Medulla oblongata (tissue), 1 donor: ENCODE measurements around the gene SMC1A.
A peak's percentile ranks its signal among the peaks of the same experiment; 100 is the strongest.
"Not testable (repeated sequence)": the region's sequence is repeated elsewhere in the genome, so short reads cannot be mapped to it uniquely, and the experiment has no call there.

Source experiments
- DNase-seq: peaks from one replicate; pipeline ENCODE4 v3.0.0-alpha.2; 2015; ENCODE audit errors: extremely low spot score

SMC1A gene

DNA sequence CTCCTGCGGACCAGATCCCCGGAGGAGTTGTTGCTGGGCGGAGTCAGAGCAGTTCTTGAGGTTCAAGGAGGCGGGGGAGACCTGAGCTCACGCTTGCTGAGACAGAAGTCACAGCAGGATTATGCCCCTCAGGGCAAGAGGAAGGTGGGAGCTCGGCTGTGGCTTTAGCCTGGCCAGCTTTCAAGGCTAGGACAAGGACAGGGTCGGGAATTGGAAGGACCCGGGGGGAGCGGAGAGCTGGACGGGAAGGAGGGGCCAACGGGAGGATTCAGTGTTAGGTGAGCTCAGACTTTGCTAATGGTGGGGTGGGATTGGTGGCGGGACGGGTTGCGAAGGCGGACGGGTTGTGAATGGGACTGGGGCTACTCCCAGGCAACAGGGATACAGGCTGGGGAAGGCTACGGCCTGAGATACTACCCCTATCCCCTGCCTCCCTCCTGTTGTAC is 430 bp upstream of the SMC1A start, which contains the start of gene RIBC1:
RIBC1 (plus strand) TSS at position 13 of the 446 bp plus-strand sequence. CDS start 3,404 bp downstream, outside the sequence.
- no peak for DNase-seq

DNA sequence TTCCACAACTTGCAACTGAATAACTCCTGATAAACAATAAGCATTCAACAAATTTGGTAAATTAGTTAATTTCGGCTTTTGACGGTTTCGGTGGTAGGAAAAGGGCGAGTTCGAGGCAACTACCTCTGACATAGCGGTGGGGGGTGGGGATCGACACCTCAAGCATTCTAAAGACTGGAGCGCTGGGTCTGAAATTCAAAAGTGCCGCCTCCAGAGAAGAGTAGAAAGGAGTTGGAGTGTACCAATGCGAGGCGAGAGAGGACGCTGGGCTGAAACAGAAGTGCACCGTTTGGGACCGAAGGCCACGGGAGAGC is 725 bp downstream of the SMC1A start:
- DNase-seq = no peak

DNA sequence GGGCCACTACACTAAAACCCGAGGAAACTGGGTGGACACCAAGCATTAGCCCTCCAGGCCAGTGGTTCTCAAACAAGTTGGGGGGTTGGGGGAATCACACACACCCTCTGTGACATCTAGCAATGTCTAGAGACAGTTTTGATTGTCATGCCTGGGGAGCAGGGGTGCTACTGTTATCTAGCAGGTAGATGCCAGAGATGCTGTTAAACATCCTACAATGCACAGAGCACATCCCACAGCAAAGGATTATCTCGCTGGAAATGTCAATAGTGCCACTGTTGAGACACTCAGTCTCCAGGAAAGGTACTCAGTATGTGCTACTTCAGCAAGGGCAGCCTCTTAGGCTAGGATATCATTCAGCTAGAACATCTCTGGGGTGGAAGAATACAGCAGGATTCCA is 1.3 kb downstream of the SMC1A start:
- no peak for DNase-seq

DNA sequence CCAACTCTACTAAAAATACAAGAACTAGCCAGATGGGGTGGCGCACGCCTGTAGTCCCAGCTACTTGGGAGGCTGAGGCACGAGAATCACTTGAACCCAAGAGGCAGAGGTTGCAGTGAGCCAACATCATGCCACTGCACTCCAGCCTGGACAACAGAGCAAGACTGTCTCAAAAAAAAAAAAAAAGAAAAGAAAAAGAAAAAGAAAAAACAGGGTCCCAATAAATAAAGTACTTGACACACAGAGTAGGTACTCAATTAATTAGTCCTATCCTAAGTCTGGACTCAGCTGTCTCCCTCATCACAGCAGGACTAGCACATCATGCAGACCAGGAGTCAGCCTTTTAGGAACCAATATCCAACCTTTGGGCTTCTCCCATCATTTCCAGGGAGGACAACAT is 2.1 kb downstream of the SMC1A start:
- not testable (repeated sequence) for DNase-seq

DNA sequence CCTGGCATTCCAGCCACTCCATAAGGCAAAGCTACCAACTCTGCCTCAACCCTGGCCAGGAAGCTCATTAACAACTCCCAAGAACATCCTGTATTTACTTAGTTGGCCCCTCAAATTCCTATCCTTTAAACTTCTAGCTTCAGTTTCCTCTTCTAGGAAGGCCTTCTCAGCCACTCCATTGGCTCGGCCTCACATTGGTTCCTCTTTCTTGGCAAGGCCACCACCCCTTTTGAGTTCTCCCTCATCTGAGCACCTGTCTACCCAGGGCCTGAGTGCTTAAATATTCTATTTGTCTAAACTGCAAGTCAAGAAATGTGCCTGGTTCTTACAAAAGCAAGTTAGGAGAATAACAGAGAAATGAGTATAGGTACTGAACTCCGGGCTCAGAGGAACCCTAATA is 10.0 kb downstream of the SMC1A start:
- no peak for DNase-seq

DNA sequence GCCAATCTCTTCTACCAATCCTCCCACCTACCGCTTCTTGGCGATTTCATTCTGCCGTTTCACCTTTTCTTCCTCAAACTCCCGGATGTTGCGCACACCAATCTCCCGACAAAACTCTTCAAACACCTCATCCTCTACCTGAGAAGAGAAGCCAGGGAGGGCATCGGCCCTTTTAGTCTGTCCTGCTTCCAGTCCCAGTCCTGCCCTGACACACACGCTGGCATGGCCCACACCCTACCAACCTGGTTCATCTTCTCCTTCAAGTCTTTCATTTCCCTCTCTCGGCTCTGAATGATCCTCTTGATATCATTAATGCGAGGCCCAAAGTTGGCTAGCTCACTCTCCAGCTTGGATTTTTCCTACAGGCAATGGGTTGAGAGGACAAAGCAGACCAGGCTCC is 18.9 kb downstream of the SMC1A start:
- no peak for DNase-seq

DNA sequence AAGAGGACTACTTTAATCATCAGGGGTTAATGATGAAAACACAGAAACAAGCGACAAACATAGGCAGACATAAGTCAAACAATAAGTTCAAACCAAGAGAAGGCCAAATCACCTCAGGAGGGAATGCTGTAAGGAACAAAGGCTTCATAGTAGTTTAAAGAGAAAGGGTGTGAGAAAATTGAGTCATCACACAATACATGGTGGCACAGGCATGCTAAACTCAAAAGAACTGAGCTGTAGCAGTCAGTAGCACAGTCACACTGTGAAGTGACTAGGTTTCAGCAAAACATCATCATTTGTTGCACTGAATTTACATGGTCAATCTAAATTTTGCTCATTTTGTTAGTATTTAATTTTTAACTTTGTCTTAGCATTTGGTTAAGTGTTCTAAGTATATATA is 24.2 kb downstream of the SMC1A start:
- no peak for DNase-seq

DNA sequence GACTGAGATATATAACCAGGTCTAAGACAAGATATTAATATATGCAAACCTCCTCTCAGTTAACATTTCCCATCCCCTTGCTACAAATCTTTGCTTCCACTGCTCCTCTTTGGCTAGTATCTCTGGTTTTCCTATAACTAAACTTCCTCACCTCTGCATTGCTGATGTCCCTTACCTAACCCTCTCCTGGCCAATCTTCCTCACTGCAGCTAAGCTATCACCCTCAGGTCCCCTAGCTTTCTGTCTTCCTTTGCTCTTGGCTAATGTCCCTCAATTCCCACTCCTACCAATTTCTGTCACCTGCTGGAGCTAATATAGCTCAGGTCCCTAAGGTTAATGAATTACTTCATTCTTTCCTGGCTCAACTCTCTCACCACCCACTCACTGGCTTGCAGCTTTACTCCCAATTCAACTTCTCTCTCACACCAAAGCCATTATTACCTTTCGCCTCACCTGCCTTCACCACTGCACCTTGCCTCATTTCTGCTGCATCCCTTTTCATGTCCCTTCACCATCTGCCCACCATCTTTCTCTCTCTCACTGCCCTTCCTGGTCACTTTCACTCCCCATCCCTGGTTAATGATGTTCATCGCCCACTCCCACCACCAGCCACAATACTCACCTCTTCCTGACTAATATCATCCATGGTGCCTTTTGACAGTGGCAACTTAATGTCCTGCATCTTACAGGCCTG is 26.7 kb downstream of the SMC1A start:
- DNase-seq = no peak

DNA sequence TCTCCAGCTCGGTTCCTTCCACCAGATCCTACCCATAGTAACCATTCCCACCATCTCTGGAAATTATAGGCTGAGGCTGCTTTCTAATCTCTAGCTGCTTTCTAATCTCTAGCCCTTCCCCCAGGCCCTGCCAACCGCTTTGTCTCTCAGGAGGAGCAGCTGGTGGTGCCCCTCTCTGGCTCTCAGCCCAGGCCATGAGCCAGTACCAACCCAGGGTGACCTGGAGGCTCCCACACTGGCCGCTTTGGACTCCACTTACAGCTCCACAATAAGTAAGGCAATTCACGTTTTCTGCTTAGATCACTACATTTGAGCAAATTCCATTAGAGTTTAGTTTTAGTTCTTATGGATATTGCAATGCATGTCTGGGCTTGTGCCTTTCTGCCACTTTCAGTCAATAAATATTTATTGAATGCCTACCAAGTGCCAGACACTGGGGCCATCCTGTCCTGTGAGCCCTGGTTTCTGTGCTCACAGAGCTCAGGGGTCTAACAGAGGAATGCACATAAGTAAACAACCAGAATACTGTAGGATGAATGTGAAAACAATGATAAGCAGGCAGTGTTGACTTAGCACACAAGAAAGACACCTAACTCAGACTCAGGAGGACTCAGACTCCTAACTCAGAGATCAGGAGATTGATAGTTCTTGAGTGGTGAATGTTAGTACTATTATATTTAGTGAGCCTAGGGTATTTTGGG is 38.9 kb downstream of the SMC1A start:
- DNase-seq = no peak

DNA sequence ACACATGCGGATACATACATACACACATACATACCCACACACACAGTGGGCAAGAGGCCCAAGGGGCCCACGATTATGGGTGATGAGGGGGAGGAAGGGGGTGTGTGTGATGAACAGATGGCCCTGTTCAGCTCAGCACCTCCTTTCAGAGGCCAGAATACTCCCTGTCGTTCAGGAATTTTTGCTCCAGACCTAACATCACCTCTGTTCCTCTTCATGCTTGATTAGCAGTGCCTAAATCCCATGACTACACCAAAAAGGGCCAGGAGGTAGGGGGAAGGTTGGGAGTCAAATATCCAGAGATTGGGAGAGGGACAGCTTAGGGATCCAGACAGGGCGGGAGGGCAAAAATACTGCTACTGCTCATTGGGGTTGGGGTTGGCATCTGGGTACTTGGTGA is 42.7 kb downstream of the SMC1A start:
- DNase-seq = no peak

DNA sequence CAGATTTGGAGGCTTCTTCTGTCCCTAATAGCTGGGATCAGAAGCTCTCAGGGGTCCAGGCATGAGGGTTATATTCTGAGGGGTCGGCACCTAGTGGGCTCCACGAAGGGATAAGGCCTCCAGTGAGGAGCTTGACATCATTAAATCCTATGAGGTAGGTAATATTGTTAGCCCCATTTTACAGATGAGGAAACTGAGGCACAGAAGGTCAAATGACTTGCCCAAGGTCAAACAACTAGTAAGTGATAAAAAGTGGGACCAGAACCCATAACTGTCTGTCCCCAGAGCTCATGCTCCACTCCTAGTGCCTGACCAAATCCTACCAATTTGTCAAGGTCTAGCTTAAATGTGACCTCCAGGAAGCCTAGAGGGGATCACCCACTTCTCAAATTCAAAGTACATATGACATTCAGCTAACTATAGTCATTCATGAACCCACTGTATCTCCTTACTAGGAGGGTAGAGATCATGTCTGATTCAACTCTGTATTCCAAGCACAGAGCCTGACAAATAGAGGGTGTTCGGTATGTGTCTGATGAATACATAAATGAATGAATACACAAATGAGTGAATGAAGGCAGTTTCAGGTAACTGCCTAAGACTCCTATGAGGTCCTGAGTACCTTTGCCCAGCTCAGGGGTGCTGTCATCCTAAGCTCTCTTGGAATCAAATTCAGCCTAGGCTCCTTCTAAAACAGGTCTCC is 43.3 kb downstream of the SMC1A start:
- DNase-seq = no peak

DNA sequence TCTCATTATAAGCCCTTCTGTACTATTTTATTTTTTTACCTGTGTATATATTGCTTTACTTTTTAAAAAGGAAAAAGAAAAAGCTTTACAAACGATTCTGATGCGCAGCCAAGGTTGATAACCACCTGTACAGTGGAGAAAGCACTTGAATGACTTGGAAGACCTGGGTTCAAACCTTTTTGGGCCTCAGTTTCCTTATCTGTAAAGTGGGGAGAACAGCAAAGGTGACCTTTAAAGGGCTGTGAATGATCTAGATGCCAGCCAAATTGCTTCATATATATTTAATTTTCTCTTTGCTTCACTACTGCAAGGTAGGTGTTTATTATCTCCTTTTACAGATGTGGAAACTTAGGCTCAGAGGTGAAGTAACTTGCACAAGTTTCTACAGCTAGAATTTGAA is 45.0 kb downstream of the SMC1A start:
- DNase-seq = no peak

DNA sequence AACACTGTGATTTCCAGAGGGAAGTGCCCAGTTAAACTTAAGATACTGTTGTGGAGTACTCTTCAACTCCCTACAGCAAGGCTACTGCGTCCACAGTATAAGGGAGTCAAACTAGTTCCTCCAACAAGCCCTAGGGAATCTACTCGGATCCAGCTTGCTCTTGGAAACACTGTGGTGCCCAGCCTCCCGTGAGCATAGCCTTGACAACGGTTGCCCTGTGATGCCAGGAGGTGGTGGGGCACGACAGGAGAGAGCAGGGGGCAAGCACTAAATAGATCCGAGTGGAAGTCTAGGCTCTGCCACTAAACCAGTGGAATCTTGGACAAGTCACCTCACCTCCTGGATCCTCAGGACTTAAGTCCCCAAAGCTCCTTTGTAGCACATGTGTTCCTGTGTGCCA is 45.6 kb downstream of the SMC1A start:
- DNase-seq = no peak

DNA sequence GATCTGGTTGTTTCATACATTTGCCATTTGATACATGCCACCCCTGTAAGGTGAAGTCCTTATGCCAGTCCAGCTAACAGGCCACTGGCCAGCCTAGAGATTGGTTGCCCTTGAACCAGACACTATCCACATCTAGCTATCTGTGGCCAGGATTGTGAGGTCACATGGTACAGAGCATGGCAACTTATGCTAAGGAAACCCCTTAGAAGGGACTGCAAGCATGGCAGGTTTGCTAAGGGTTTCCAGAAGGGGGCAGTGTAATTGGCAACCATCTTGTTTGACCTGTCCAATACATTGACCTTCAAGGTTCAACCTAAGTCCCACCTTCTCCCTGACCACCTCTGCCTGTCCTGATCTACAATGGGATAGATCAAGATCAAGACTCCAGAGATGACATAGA is 47.5 kb downstream of the SMC1A start:
- no peak for DNase-seq

DNA sequence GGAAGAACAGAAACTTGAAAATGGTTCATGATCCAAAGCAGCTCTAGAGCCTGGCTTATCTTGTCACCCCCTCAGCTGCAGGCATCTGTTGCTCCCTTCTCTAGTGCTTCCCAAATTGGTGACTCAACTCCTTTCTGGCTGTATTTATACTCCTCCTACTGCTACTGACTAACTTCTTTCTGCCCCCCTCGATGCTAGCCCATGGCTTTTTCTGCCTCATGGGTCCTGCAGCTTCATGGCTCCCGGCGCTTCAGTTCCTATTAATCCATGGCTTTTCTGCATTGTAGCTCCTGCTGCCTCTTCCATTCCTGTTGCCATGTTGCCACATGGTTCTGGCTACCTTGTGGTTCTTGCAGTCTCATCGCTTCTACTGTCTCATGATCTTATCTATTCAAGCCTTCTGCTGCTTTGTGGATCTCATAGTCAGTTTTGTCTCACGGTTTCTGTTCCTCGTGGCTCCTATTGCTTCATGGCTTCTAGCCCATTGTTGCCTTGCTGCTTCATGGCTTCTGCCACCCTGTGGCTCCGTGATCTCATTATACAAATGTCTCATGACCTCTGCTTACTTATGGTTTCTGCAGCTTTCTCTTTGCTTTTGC is 48.1 kb downstream of the SMC1A start:
- peak; percentile 31 for DNase-seq

DNA sequence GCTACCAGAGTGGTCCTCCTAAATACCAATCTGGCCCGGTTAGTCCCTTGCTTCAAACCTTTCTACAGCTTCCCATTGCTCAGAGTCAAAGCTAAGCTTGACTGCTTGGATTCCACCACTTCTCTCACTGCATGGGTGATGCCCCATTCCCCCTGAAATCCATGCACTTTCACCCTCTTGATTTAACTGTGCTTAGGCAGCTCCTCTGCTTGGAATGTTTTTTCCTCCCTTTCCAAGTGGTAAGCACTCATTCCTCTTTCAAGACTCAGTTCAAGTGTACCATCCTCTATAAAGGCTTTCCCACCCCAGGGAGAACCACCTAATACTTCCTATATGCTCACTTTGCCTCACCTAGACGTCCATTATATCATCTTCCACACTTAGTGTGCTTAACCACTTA is 49.1 kb downstream of the SMC1A start:
- no peak for DNase-seq

DNA sequence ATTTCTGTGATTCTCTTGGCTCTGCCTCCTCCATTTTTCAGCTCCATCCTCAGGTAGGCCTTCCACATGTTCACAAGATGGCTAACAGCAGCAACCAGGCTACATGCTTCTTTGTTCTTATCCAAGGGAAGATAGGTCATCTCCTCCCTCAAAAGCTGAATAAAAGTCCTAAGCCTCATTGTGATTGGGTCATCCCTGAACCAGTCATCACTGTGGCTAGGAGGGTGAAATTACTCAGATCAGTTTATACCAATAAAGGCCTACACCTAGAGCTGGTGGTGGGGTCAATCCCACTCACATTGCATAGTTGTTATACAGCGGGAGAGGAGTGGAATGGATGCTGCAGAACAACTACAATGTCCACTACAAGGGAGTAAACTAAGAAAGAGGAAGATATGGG is 56.0 kb downstream of the SMC1A start:
- not testable (repeated sequence) for DNase-seq

DNA sequence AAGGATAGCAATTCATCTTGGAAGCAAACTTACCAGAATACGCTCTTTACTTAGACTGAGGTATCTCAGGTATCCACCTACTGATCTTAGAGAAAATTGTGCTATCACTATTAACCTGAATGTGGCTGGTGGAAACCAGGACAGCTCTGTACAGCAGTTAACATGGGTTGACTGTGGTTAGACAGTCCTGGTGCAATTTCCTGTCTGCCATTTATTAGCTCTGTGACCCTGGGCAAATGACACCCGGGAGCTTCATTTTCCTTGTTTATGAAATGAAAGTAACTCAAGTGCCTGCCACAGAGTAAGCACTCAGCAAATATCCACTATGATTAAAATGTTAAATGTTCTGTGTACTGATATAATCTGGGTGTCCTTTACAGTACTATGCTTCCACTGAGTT is 60.0 kb downstream of the SMC1A start:
- DNase-seq = no peak

DNA sequence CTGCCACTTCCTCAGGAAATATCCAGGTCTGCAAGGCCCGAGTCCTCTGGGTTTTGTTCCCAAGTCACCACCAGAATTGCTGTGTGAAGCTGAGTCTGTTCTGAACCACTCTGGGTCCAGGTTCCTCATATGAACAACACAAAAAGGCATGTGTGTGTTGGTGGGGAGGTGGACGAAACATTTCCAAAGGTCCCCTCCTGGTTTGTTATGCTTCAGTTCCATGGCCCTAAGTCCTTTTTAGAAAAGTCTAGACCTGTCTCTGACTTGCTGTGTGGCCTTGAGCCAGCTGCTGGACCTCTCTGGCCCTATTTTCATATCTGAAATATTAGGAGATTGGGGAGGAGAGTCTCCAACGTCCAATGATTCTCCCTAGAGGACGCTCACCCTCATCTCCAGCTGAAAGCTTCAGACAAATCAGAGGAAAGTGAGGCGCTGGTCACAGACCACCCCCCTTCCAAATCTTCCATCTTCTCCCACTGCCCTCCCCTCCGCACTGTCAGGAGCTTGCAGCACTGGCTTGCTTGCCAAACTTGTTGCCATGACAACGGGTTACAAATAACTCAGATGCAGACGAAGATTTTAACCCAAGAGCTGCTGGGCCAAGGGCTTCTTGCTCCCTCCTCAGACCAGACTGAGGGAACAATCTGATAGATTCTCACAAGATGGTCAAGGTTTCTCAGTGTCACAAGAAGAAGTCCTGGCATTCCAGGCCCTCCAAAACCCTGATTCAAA is 64.5 kb downstream of the SMC1A start:
- no peak for DNase-seq

DNA sequence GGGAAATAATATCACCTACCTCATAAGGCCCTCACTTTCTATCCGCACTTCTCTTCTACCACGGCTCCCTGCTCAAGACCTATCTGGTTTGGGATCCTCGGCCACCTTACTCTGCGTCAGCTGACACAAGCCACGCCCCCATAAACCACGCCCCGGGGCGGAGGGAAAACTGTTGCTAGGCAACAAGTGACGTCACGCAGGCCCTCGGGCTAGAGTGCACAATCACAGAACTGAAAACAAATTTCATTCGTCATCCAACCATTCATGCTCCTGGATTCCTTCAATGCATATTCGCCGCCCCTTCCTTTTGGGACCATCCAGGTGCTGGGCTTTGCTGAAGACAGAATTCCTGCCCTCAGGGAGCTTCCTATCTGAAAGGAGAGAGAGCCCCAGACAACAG is 66.3 kb downstream of the SMC1A start:
- no peak for DNase-seq

DNA sequence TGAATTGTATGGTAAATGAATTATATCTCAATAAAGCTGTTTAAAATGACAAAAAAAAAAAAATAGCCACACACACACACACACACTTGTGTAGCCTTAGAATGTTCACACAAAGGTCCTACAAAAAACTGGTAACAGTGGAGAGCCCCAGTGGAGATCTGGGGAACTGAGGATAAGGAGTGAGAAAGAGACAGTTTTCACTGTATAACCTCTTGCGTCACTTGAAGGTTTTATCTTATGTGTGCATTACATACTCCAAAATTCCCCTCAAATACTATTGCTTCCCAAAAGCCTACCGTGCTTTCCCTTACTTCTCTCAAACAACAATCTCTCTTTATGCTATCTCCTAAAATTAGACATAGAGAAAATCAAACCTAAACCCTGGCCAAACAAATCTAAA is 67.8 kb downstream of the SMC1A start:
- no peak for DNase-seq

DNA sequence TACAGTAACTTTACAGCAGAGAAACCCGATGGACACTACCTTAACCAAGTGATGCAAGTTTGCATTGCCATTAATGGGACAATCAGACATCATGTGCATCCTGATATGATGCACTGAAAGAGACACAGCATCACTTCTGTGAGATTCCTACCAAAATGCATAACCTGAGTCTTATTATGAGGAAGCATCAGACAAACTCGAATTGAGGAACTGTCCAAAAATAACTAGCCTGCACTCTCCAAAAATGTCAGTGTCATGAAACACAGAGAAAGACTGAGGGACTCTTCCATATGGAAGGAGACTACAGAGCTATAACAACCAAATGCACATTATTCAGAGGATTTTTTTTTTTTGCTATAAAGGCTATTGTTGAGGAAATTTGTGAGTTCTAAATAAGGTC is 74.5 kb downstream of the SMC1A start:
- DNase-seq = no peak
